K562 (cell line): Measurements from ENCODE around the gene PRKG1. TPM values are rescaled to one million over a fixed set of nuclear protein-coding genes. Genes with fewer than 3 reads are reported as not detected.

Experiments used
- ATAC-seq: fragments of 200-7000 bp; cut with Tn5 transposase; 3 replicates; pipeline ENCODE4 v1.9.1; 2020; ENCODE audit warnings: moderate library complexity
- BruUV-seq: library from RNA; stranded (reverse); fragments of 400-500 nt; replicated peaks from 2 replicates; lab custom pipeline; 2021; lab: Mats Ljungman, UMichigan
- CTCF ChIA-PET: fragments of 300-600 bp; formaldehyde crosslinking; extraction: SDS; loops from one replicate; lab custom pipeline; 2021; ENCODE audit warnings: low intra/inter-chr PET ratio; lab: Yijun Ruan, JAX
- POLR2A ChIA-PET: fragments of 300-600, 350-650 bp; sonication (Branson Sonifier 250); formaldehyde crosslinking; extraction: SDS; loops from one replicate; lab custom pipeline; 2021; ENCODE audit warnings: antibody characterized with exemption, inconsistent platforms; lab: Yijun Ruan, JAX
- DNase-seq, 4 experiments: peaks; one replicate each; pipeline versions ENCODE4 v3.0.0 to v3.0.0-alpha.2; 2011 to 2018; ENCODE audit warnings: low spot score in 3 of 4, mixed read lengths in 3 of 4; ENCODE audit errors: extremely low read depth in 1 of 4
- FAIRE-seq: peaks from 2 replicates; lab custom pipeline; 2011; peaks lifted over from hg19 to GRCh38; lab: Jason Lieb, UNC
- H2AFZ ChIP-seq: 2 replicates; pipeline ENCODE4 v1.6.0; 2011; ENCODE audit warnings: low read depth, low read length, control low read depth, inconsistent platforms
- H3K27ac ChIP-seq: fragments of 200-600 bp; 3 replicates; pipeline ENCODE4 v1.8.0; 2011; ENCODE audit warnings: low read depth, mild to moderate bottlenecking, control low read depth, inconsistent platforms, low read length, moderate library complexity, mixed read lengths; ENCODE audit errors: extremely low read depth
- H3K27me3 ChIP-seq, 2 experiments: fragments of 300-600 bp in 1 of 2; 2 replicates in 1 of 2; 3 replicates in 1 of 2; pipeline versions ENCODE4 v1.6.0 to v1.8.0; 2011; ENCODE audit warnings: inconsistent platforms in 2 of 2, low read length in 2 of 2, mild to moderate bottlenecking in 1 of 2, mixed read lengths in 1 of 2, moderate library complexity in 1 of 2; ENCODE audit not compliant: control insufficient read depth in 2 of 2, insufficient read depth in 2 of 2
- H3K36me3 ChIP-seq: fragments of 300-600 bp; 3 replicates; pipeline ENCODE4 v1.8.0; 2011; ENCODE audit warnings: mild to moderate bottlenecking, low read length, inconsistent platforms; ENCODE audit not compliant: control insufficient read depth, insufficient read depth
- H3K4me1 ChIP-seq, 2 experiments: fragments of 200-600 bp in 1 of 2; replicated peaks in 1 of 2; 2 replicates in 1 of 2; 3 replicates in 1 of 2; pipeline versions ENCODE4 v1.5.1 to v1.8.0; 2011; ENCODE audit warnings: inconsistent platforms in 2 of 2, low read length in 2 of 2, mild to moderate bottlenecking in 1 of 2, mixed read lengths in 1 of 2, moderate library complexity in 1 of 2; ENCODE audit not compliant: control insufficient read depth in 2 of 2, insufficient read depth in 2 of 2
- H3K4me2 ChIP-seq: 2 replicates; pipeline ENCODE4 v1.6.1; 2011; ENCODE audit warnings: low read length, control low read depth, inconsistent platforms, mixed read lengths; ENCODE audit not compliant: insufficient read depth
- H3K4me3 ChIP-seq: fragments of 200-600 bp; sonication (generic), shearing (Covaris generic); 2 replicates; pipeline ENCODE4 v1.5.1; 2016; ENCODE audit warnings: control low read depth, inconsistent platforms
- H3K79me2 ChIP-seq: fragments of 200-600 bp; 3 replicates; pipeline ENCODE4 v1.8.0; 2011; ENCODE audit warnings: low read length, inconsistent platforms; ENCODE audit not compliant: control insufficient read depth, insufficient read depth
- H3K9ac ChIP-seq, 2 experiments: 2 replicates each; pipeline versions ENCODE4 v1.6.0 to v1.6.1; 2011; ENCODE audit warnings: low read depth in 2 of 2, low read length in 2 of 2, control low read depth in 1 of 2, inconsistent platforms in 1 of 2, mild to moderate bottlenecking in 1 of 2, mixed read lengths in 1 of 2; ENCODE audit not compliant: insufficient read depth in 1 of 2
- H3K9me1 ChIP-seq: one replicate; pipeline ENCODE4 v1.6.0; 2011; ENCODE audit warnings: inconsistent platforms, mild to moderate bottlenecking, low read length, moderate library complexity; ENCODE audit not compliant: control insufficient read depth, insufficient read depth
- H3K9me3 ChIP-seq: replicated peaks from 2 replicates; pipeline ENCODE4 v1.5.1; 2011; ENCODE audit warnings: low read depth, low read length, inconsistent platforms; ENCODE audit not compliant: control insufficient read depth, insufficient read depth
- H4K20me1 ChIP-seq: replicated peaks from 2 replicates; pipeline ENCODE4 v1.6.1; 2011; ENCODE audit warnings: low read length, inconsistent platforms, mixed read lengths; ENCODE audit not compliant: control insufficient read depth, insufficient read depth
- CEBPG ChIP-seq, 3 experiments: fragments of 200-800 bp in 1 of 3; sonication (Bioruptor generic) in 1 of 3; sonication (generic) in 1 of 3; formaldehyde crosslinking in 1 of 3; IDR thresholded peaks in 2 of 3; conservative IDR thresholded peaks in 1 of 3; 2 replicates each; pipeline versions ENCODE4 v1.6.1 to v1.8.0; 2016 to 2022; ENCODE audit warnings: missing compliant biosample characterization in 2 of 3, missing genetic modification characterization in 2 of 3, mild to moderate bottlenecking in 1 of 3, missing genetic modification reagents in 1 of 3
- MBD2 ChIP-seq: sonication (generic); IDR thresholded peaks from 2 replicates; pipeline ENCODE4 v1.6.1; 2016; ENCODE audit warnings: low read depth, borderline replicate concordance
- TAF1 ChIP-seq: IDR thresholded peaks from 2 replicates; pipeline ENCODE4 v1.6.1; 2011; ENCODE audit warnings: mild to moderate bottlenecking, low read length, moderate library complexity; ENCODE audit not compliant: insufficient read depth, control insufficient read depth, severe bottlenecking; ENCODE audit errors: extremely low read depth
- TBL1XR1 ChIP-seq, 2 experiments: IDR thresholded peaks; 2 replicates each; pipeline ENCODE4 v1.6.1; 2012; ENCODE audit warnings: improper control_type of control experiment in 2 of 2, low read length in 2 of 2, mild to moderate bottlenecking in 1 of 2
- THRAP3 ChIP-seq: fragments of 450-650 bp; IDR thresholded peaks from 2 replicates; pipeline ENCODE4 v1.6.1; 2016; ENCODE audit warnings: mild to moderate bottlenecking, inconsistent platforms, borderline replicate concordance
- ZNF165 ChIP-seq: fragments of 250-450 bp; sonication (Bioruptor Pico); IDR thresholded peaks from 2 replicates; pipeline ENCODE4 v1.4.0; 2020; ENCODE audit warnings: borderline replicate concordance
- WGBS: fragments of 100-300 bp; shearing (Covaris generic); methylation state at CpG from one replicate; pipeline ENCODE4 v1.1.6; 2016; ENCODE audit warnings: low coverage, mixed read lengths; ENCODE audit not compliant: insufficient coverage; ENCODE audit errors: missing lambda C conversion rate; 5-methylcytosine and 5-hydroxymethylcytosine counted together
- in situ Hi-C: fragments of 300-500 bp; cut with MboI; formaldehyde crosslinking; loops from 4 replicates; pipeline ENCODE4 v1.15.0; 2018; ENCODE audit warnings: inconsistent platforms, mixed read lengths
- intact Hi-C: fragments of 100-400 bp; cut with micrococcal nuclease; formaldehyde crosslinking; loops from 2 replicates; pipeline ENCODE4 v1.14.2; 2022
- polyA plus RNA-seq, 8 experiments: library from polyadenylated mRNA; depleted of rRNA in 4 of 8; stranded (reverse) in 5 of 8; unstranded in 3 of 8; fragments of >200 nt; fragmentation: Nextera tagmentation in 2 of 8; fragmentation: Illumina TruSeq in 1 of 8; extraction: Ambion mirVana in 2 of 8; extraction: Trizol in 1 of 8; gene quantifications; 2 replicates each; pipeline versions ENCODE4 v1.2.1 to v1.2.3, GENCODE V29; 2011 to 2014; ENCODE audit warnings: inconsistent platforms in 1 of 8, missing spikeins in 1 of 8
- total RNA-seq, 7 experiments: library from RNA; depleted of rRNA in 6 of 7; stranded (reverse); fragments of >200 nt in 6 of 7; fragmentation: Illumina TruSeq in 2 of 7; extraction: Trizol in 2 of 7; gene quantifications; 2 replicates each; pipeline versions ENCODE4 v1.2.1 to v1.2.3, GENCODE V29; 2011 to 2021; ENCODE audit warnings: low replicate concordance in 1 of 7
- TF ChIP-seq, protein P1 (sequence below): fragments of 200-800 bp; sonication (Bioruptor generic); IDR thresholded peaks from 2 replicates; pipeline ENCODE4 v1.6.1; 2017; ENCODE audit warnings: missing genetic modification characterization, missing compliant biosample characterization
- TF ChIP-seq, protein P2 (sequence below): sonication (generic); formaldehyde crosslinking; IDR thresholded peaks from 2 replicates; pipeline ENCODE4 v1.8.0; 2022; ENCODE audit warnings: mild to moderate bottlenecking, missing genetic modification reagents, borderline replicate concordance

The PRKG1 gene
- total and polyA plus RNA-seq, 9 of the 15 experiments (the other 6 are each of a cell fraction or from before 2014, with no cell fraction given), result 0.22 TPM; not detected in 8

DNA sequence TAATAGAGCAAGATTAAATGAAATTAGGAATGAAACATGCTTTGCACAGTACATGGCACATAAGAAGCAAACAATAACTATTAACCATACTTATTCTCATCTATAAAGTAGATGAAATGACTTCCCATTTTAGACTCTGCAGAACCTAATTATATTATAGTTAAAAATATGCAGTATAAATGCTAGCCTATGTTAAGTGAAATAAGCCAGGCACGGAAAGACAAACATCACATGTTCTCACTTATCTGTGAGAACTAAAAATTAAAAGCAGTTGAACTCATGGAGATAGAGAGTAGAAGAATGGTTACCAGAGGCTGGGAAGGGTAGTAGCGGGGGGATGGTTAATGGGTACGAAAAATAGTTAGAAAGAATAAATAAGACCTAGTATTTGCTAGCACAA lies 247.0 kb downstream of the PRKG1 start:
- TF ChIP-seq TAF1 (no peak), MBD2 (no peak), TBL1XR1 (IDR thresholded peaks at IDR 0.05; ENCODE audit: low read length in 2 of 2) (no peak)
- TF ChIP-seq, all 486 proteins: peak for 0
- Histone ChIP-seq H3K4me2 (no peak overlapping the region), H3K4me3 (no peak overlapping the region), H3K27ac (no peak overlapping the region), H3K27me3 (no peaks in the 10 kb centered on the region), H3K79me2 (no peaks in the 10 kb centered on the region), H3K9me1 (no peaks in the 10 kb centered on the region), H3K9ac (no peak overlapping the region), H2AFZ (no peak overlapping the region), H4K20me1 (no peaks in the 10 kb centered on the region), H3K36me3 (no peaks in the 10 kb centered on the region), H3K9me3 (no peaks in the 10 kb centered on the region), H3K4me1 (no peaks in the 10 kb centered on the region)
- intact Hi-C loops, result no loop called here
- WGBS, result 0% methylated on average over 3 of the region's 3 CpGs
- CTCF ChIA-PET, result no interaction called here
- no peak for DNase-seq
- no peak for ATAC-seq
- no TSS peak for BruUV-seq
- POLR2A ChIA-PET, result no interaction called here
- no peak for FAIRE-seq
- in situ Hi-C loops, result no loop called here

DNA sequence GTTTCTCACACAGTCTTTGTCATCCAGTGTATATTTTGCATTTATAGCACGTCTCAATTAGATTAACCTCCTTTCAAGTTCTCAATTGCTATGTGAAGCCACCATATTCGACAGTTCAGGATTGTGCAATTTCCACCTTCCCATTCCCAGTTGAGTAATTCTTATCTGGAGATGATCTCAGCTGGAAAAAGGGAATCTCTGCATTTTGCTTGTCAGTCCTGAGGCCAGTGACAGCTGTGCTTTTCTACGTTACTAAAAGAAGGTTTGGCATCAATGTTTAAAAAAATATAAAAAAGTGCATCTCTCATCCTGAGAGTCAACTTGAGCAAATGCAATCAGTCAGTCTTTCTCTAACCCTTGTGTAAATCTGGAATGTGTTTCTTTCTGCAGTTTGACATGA lies 247.7 kb downstream of the PRKG1 start:
- TF ChIP-seq THRAP3 (no peak), ZNF165 (CRISPR knock-in tag) (no peak), CEBPG (CRISPR knock-in tag; IDR thresholded peaks at IDR 0.05) (no peak), CEBPG (tag; conservative IDR thresholded peaks at IDR 0.05 in 1 of 2, IDR thresholded peaks at IDR 0.05 in 1 of 2) (peak in 1 of 2 experiments; percentile 62; a peak in 1 of 4 replicates)
- TF ChIP-seq, protein P1, sequence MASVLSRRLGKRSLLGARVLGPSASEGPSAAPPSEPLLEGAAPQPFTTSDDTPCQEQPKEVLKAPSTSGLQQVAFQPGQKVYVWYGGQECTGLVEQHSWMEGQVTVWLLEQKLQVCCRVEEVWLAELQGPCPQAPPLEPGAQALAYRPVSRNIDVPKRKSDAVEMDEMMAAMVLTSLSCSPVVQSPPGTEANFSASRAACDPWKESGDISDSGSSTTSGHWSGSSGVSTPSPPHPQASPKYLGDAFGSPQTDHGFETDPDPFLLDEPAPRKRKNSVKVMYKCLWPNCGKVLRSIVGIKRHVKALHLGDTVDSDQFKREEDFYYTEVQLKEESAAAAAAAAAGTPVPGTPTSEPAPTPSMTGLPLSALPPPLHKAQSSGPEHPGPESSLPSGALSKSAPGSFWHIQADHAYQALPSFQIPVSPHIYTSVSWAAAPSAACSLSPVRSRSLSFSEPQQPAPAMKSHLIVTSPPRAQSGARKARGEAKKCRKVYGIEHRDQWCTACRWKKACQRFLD, result no peak
- TF ChIP-seq, protein P2, sequence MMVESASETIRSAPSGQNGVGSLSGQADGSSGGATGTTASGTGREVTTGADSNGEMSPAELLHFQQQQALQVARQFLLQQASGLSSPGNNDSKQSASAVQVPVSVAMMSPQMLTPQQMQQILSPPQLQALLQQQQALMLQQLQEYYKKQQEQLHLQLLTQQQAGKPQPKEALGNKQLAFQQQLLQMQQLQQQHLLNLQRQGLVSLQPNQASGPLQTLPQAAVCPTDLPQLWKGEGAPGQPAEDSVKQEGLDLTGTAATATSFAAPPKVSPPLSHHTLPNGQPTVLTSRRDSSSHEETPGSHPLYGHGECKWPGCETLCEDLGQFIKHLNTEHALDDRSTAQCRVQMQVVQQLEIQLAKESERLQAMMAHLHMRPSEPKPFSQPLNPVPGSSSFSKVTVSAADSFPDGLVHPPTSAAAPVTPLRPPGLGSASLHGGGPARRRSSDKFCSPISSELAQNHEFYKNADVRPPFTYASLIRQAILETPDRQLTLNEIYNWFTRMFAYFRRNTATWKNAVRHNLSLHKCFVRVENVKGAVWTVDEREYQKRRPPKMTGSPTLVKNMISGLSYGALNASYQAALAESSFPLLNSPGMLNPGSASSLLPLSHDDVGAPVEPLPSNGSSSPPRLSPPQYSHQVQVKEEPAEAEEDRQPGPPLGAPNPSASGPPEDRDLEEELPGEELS (CRISPR knock-in tag), result no peak
- H3K9ac ChIP-seq, result no peak overlapping the region
- no peaks in the 10 kb centered on the region for H3K9me3 ChIP-seq
- WGBS, result 0% methylated on average over 3 of the region's 3 CpGs
- FAIRE-seq, result no peak
- no peak overlapping the region for H3K4me3 ChIP-seq
- no peaks in the 10 kb centered on the region for H3K9me1 ChIP-seq
- ChIA-PET CTCF (no interaction called here), POLR2A (no interaction called here)
- no peaks in the 10 kb centered on the region for H3K79me2 ChIP-seq
- intact Hi-C loops (no loop called here), in situ Hi-C loops (no loop called here)
- no peak overlapping the region for H3K4me2 ChIP-seq
- no peak for DNase-seq
- no peak overlapping the region for H2AFZ ChIP-seq
- no peak overlapping the region for H3K27ac ChIP-seq
- H3K4me1 ChIP-seq, result no peaks in the 10 kb centered on the region
- H3K36me3 ChIP-seq, result no peaks in the 10 kb centered on the region
- no peaks in the 10 kb centered on the region for H3K27me3 ChIP-seq
- no peaks in the 10 kb centered on the region for H4K20me1 ChIP-seq
- no peak for ATAC-seq
- no TSS peak for BruUV-seq
